GM18508 (cell line): ENCODE measurements around the gene USP26.
"Not testable (repeated sequence)": the region's sequence is repeated elsewhere in the genome, so short reads cannot be mapped to it uniquely, and the experiment has no call there.

Experiments
- ATAC-seq: cut with Tn5 transposase; IDR thresholded peaks from one replicate; pipeline ENCODE4 v1.9.1; 2021; ENCODE audit warnings: moderate number of reproducible peaks; ENCODE audit not compliant: insufficient read depth, unreplicated experiment

Gene USP26

GRCh38 chrX:133097031-133097430 is at the start of gene USP26:
TSS of gene USP26 (minus strand) at chrX:133097109. CDS start at chrX:133028220, 68,889 bp downstream.
- no peak for ATAC-seq

GRCh38 chrX:133134282-133134681 is 37.4 kb upstream of the USP26 start:
- no peak for ATAC-seq

GRCh38 chrX:133120406-133120805 is 23.5 kb upstream of the USP26 start:
- ATAC-seq = no peak

GRCh38 chrX:133094098-133094731 is 2.7 kb downstream of the USP26 start:
- ATAC-seq = no peak

- no peak for ATAC-seq
These were observed 6.6 kb downstream of the USP26 start for GRCh38 chrX:133090236-133090809.

- ATAC-seq = no peak
These were observed 7.5 kb downstream of the USP26 start for GRCh38 chrX:133089411-133089810.

GRCh38 chrX:133085785-133086184 is 11.1 kb downstream of the USP26 start:
- no peak for ATAC-seq

GRCh38 chrX:133085056-133085455 is 11.9 kb downstream of the USP26 start:
- ATAC-seq = not testable (repeated sequence)

- ATAC-seq = no peak
These were observed 13.0 kb downstream of the USP26 start for GRCh38 chrX:133083899-133084298.

GRCh38 chrX:133081990-133082389 is 14.9 kb downstream of the USP26 start:
- ATAC-seq = no peak

GRCh38 chrX:133077856-133078255 is 19.1 kb downstream of the USP26 start:
- not testable (repeated sequence) for ATAC-seq

- ATAC-seq = no peak
These were observed 24.3 kb downstream of the USP26 start for GRCh38 chrX:133072566-133072965.

- no peak for ATAC-seq
These were observed 28.4 kb downstream of the USP26 start for GRCh38 chrX:133068461-133068860.

- ATAC-seq = no peak
These were observed 40.6 kb downstream of the USP26 start for GRCh38 chrX:133056341-133056740.

GRCh38 chrX:133054761-133055405 is 42.0 kb downstream of the USP26 start:
- ATAC-seq = no peak

- ATAC-seq = no peak
These were observed 42.9 kb downstream of the USP26 start for GRCh38 chrX:133053861-133054598.

- ATAC-seq = no peak
These were observed 48.2 kb downstream of the USP26 start for GRCh38 chrX:133048751-133049150.

- ATAC-seq = no peak
These were observed 50.3 kb downstream of the USP26 start for GRCh38 chrX:133046601-133047000.

GRCh38 chrX:133045986-133046385 is 50.9 kb downstream of the USP26 start:
- ATAC-seq = no peak

GRCh38 chrX:133044145-133044786 is 52.6 kb downstream of the USP26 start:
- not testable (repeated sequence) for ATAC-seq

- no peak for ATAC-seq
These were observed 54.6 kb downstream of the USP26 start for GRCh38 chrX:133042260-133042659.
